K562 (cell line): ENCODE results near the gene MED29. TPM values are rescaled to one million over a fixed set of nuclear protein-coding genes. Genes with fewer than 3 reads are reported as not detected.
A peak's percentile ranks its signal among the peaks of the same experiment; 100 is the strongest.

ENCODE experiments used
- ARID2 ChIP-seq: fragments of 450-650 bp; IDR thresholded peaks from 2 replicates; pipeline ENCODE4 v1.6.1; 2017; ENCODE audit warnings: antibody characterized with exemption, mild to moderate bottlenecking
- CCNT2 ChIP-seq: IDR thresholded peaks from 2 replicates; pipeline ENCODE4 v1.6.1; 2011; ENCODE audit warnings: borderline replicate concordance, low read depth, mild to moderate bottlenecking, moderate library complexity, mixed read lengths, low read length; ENCODE audit not compliant: insufficient read length; ENCODE audit errors: extremely low read depth
- E2F3 ChIP-seq: fragments of 250-450 bp; sonication (Bioruptor Pico); IDR thresholded peaks from 2 replicates; pipeline ENCODE4 v1.4.0; 2020; ENCODE audit warnings: mild to moderate bottlenecking
- EGR1 ChIP-seq: fragments of 450-650 bp; conservative IDR thresholded peaks from 2 replicates; pipeline ENCODE4 v1.6.1; 2017; ENCODE audit warnings: mild to moderate bottlenecking
- GATA2 ChIP-seq: sonication (generic); formaldehyde crosslinking; IDR thresholded peaks from 2 replicates; pipeline ENCODE4 v1.4.0; 2020; ENCODE audit warnings: mild to moderate bottlenecking, missing genetic modification reagents
- GATAD2A ChIP-seq: fragments of 450-650 bp; IDR thresholded peaks from 2 replicates; pipeline ENCODE4 v1.6.1; 2017
- KLF6 ChIP-seq: fragments of 250-450 bp; sonication (Bioruptor Pico); IDR thresholded peaks from 2 replicates; pipeline ENCODE4 v1.4.0; 2020; ENCODE audit warnings: mild to moderate bottlenecking, moderate library complexity, borderline replicate concordance
- MCM3 ChIP-seq: fragments of 450-650 bp; IDR thresholded peaks from 2 replicates; pipeline ENCODE4 v1.6.1; 2016
- NCOA2 ChIP-seq, 2 experiments: fragments of 450-650 bp; IDR thresholded peaks; 2 replicates each; pipeline ENCODE4 v1.6.1; 2018; ENCODE audit warnings: mild to moderate bottlenecking in 2 of 2, moderate library complexity in 1 of 2; ENCODE audit not compliant: partially characterized antibody in 2 of 2
- NR3C1 ChIP-seq: sonication (generic); formaldehyde crosslinking; IDR thresholded peaks from 2 replicates; pipeline ENCODE4 v1.8.1; 2022; ENCODE audit warnings: missing genetic modification reagents
- PHF20 ChIP-seq: fragments of 450-650 bp; IDR thresholded peaks from 2 replicates; pipeline ENCODE4 v1.6.1; 2018; ENCODE audit not compliant: partially characterized antibody
- RFX7 ChIP-seq: fragments of 250-450 bp; sonication (Bioruptor Pico); IDR thresholded peaks from 2 replicates; pipeline ENCODE4 v1.5.1; 2021; ENCODE audit warnings: mild to moderate bottlenecking
- ZBTB17 ChIP-seq: fragments of 450-650 bp; formaldehyde crosslinking; IDR thresholded peaks from 2 replicates; pipeline ENCODE4 v1.4.0; 2020; ENCODE audit warnings: mild to moderate bottlenecking
- ZNF551 ChIP-seq: fragments of 250-450 bp; sonication (Bioruptor Pico); IDR thresholded peaks from 2 replicates; pipeline ENCODE4 v1.5.0; 2021; ENCODE audit warnings: mild to moderate bottlenecking, moderate library complexity
- polyA plus RNA-seq, 8 experiments: library from polyadenylated mRNA; depleted of rRNA in 4 of 8; stranded (reverse) in 5 of 8; unstranded in 3 of 8; fragments of >200 nt; fragmentation: Nextera tagmentation in 2 of 8; fragmentation: Illumina TruSeq in 1 of 8; extraction: Ambion mirVana in 2 of 8; extraction: Trizol in 1 of 8; gene quantifications; 2 replicates each; pipeline versions ENCODE4 v1.2.1 to v1.2.3, GENCODE V29; 2011 to 2014; ENCODE audit warnings: inconsistent platforms in 1 of 8, missing spikeins in 1 of 8
- total RNA-seq, 7 experiments: library from RNA; depleted of rRNA in 6 of 7; stranded (reverse); fragments of >200 nt in 6 of 7; fragmentation: Illumina TruSeq in 2 of 7; extraction: Trizol in 2 of 7; gene quantifications; 2 replicates each; pipeline versions ENCODE4 v1.2.1 to v1.2.3, GENCODE V29; 2011 to 2021; ENCODE audit warnings: low replicate concordance in 1 of 7
- TF ChIP-seq, protein P1 (sequence below): sonication (generic); formaldehyde crosslinking; IDR thresholded peaks from 2 replicates; pipeline ENCODE4 v1.8.0; 2022; ENCODE audit warnings: mild to moderate bottlenecking, missing genetic modification reagents
- TF ChIP-seq, protein P2 (sequence below): fragments of 450-650 bp; IDR thresholded peaks from 2 replicates; pipeline ENCODE4 v1.6.1; 2018; ENCODE audit warnings: mild to moderate bottlenecking, low read depth; ENCODE audit not compliant: partially characterized antibody
- TF ChIP-seq, protein P3 (sequence below): fragments of 250-450 bp; sonication (Bioruptor Pico); IDR thresholded peaks from 2 replicates; pipeline ENCODE4 v1.8.0; 2022; ENCODE audit warnings: moderate library complexity, mild to moderate bottlenecking, inconsistent platforms
- TF ChIP-seq, protein P4 (sequence below): fragments of 450-650 bp; IDR thresholded peaks from 2 replicates; pipeline ENCODE4 v1.7.1; 2018; ENCODE audit warnings: mild to moderate bottlenecking, low read depth; ENCODE audit not compliant: partially characterized antibody
- TF ChIP-seq, protein P5 (sequence below), 3 experiments: IDR thresholded peaks in 2 of 3; conservative IDR thresholded peaks in 1 of 3; 2 replicates each; pipeline ENCODE4 v1.5.1; 2011 to 2012; ENCODE audit warnings: low read length in 3 of 3, mild to moderate bottlenecking in 3 of 3, control low read depth in 2 of 3, improper control_type of control experiment in 1 of 3, inconsistent platforms in 1 of 3, low read depth in 1 of 3, mixed read lengths in 1 of 3, moderate library complexity in 1 of 3; ENCODE audit not compliant: insufficient read depth in 2 of 3

The MED29 gene
- total and polyA plus RNA-seq, 9 of the 15 experiments (the other 6 are each of a cell fraction or from before 2014, with no cell fraction given) = 1.8 to 22.6 (median 12.4) TPM

DNA sequence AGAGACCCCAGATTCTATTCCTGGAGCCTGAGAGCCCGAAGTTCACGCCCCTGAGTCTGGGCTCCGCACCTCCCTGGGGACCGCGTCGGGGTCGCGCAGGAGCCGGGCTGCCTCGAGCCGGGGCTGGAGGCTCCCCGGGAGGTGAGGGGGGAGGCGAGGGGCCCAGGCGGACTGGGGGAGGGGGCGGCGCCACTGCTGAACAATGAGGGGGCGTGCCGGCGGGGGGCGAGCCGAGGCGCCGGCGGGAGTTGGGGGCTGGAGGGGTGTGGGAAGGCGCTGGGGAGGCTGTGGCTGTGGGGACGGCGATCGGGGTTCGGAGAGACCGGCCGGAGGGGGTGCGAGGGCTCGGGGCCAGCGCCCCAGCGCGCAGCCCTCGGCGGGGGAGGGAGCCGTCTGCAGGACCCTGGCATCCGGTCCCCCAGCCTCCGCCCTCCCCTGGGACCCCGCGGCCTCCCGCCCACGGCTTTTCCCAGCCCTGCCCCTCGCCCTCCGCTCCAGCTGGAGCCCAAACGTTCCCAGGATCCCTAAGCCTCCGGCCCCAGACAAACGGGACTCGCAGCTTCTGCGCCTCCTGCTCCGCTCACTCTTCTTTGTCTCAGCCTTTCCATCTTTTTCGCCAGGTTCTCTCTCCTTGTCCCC, 22.2 kb downstream of the MED29 start (continued):
- TF ChIP-seq, protein P1, sequence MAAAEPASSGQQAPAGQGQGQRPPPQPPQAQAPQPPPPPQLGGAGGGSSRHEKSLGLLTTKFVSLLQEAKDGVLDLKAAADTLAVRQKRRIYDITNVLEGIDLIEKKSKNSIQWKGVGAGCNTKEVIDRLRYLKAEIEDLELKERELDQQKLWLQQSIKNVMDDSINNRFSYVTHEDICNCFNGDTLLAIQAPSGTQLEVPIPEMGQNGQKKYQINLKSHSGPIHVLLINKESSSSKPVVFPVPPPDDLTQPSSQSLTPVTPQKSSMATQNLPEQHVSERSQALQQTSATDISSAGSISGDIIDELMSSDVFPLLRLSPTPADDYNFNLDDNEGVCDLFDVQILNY (CRISPR knock-in tag) = no peak
- TF ChIP-seq GATA2 (CRISPR knock-in tag) = no peak
- TF ChIP-seq ARID2 = no peak
- TF ChIP-seq NR3C1 (CRISPR knock-in tag) = no peak
- no peak for TF ChIP-seq RFX7 (CRISPR knock-in tag)
- TF ChIP-seq MCM3 = no peak
- TF ChIP-seq CCNT2 = peak; percentile 13
- TF ChIP-seq, protein P2, sequence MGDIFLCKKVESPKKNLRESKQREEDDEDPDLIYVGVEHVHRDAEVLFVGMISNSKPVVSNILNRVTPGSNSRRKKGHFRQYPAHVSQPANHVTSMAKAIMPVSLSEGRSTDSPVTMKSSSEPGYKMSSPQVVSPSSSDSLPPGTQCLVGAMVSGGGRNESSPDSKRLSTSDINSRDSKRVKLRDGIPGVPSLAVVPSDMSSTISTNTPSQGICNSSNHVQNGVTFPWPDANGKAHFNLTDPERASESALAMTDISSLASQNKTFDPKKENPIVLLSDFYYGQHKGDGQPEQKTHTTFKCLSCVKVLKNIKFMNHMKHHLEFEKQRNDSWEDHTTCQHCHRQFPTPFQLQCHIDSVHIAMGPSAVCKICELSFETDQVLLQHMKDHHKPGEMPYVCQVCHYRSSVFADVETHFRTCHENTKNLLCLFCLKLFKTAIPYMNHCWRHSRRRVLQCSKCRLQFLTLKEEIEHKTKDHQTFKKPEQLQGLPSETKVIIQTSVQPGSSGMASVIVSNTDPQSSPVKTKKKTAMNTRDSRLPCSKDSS = no peak
- no peak for TF ChIP-seq GATAD2A
- no peak for TF ChIP-seq NCOA2 (IDR thresholded peaks at IDR 0.05; ENCODE audit: partially characterized antibody in 2 of 2)
- TF ChIP-seq KLF6 = no peak
- TF ChIP-seq ZBTB17 (CRISPR knock-in tag) = no peak
- TF ChIP-seq, protein P3, sequence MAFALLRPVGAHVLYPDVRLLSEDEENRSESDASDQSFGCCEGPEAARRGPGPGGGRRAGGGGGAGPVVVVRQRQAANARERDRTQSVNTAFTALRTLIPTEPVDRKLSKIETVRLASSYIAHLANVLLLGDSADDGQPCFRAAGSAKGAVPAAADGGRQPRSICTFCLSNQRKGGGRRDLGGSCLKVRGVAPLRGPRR (CRISPR knock-in tag) = no peak
- TF ChIP-seq, protein P4, sequence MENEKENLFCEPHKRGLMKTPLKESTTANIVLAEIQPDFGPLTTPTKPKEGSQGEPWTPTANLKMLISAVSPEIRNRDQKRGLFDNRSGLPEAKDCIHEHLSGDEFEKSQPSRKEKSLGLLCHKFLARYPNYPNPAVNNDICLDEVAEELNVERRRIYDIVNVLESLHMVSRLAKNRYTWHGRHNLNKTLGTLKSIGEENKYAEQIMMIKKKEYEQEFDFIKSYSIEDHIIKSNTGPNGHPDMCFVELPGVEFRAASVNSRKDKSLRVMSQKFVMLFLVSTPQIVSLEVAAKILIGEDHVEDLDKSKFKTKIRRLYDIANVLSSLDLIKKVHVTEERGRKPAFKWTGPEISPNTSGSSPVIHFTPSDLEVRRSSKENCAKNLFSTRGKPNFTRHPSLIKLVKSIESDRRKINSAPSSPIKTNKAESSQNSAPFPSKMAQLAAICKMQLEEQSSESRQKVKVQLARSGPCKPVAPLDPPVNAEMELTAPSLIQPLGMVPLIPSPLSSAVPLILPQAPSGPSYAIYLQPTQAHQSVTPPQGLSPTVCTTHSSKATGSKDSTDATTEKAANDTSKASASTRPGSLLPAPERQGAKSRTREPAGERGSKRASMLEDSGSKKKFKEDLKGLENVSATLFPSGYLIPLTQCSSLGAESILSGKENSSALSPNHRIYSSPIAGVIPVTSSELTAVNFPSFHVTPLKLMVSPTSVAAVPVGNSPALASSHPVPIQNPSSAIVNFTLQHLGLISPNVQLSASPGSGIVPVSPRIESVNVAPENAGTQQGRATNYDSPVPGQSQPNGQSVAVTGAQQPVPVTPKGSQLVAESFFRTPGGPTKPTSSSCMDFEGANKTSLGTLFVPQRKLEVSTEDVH = no peak
- TF ChIP-seq, protein P5, sequence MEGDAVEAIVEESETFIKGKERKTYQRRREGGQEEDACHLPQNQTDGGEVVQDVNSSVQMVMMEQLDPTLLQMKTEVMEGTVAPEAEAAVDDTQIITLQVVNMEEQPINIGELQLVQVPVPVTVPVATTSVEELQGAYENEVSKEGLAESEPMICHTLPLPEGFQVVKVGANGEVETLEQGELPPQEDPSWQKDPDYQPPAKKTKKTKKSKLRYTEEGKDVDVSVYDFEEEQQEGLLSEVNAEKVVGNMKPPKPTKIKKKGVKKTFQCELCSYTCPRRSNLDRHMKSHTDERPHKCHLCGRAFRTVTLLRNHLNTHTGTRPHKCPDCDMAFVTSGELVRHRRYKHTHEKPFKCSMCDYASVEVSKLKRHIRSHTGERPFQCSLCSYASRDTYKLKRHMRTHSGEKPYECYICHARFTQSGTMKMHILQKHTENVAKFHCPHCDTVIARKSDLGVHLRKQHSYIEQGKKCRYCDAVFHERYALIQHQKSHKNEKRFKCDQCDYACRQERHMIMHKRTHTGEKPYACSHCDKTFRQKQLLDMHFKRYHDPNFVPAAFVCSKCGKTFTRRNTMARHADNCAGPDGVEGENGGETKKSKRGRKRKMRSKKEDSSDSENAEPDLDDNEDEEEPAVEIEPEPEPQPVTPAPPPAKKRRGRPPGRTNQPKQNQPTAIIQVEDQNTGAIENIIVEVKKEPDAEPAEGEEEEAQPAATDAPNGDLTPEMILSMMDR (IDR thresholded peaks at IDR 0.05 in 2 of 3, conservative IDR thresholded peaks at IDR 0.05 in 1 of 3; ENCODE audit: insufficient read depth in 2 of 3, low read depth in 1 of 3, low read length in 3 of 3) = no peak
- TF ChIP-seq PHF20 = no peak
- no peak for TF ChIP-seq ZNF551 (CRISPR knock-in tag)
- TF ChIP-seq E2F3 (CRISPR knock-in tag) = no peak
- TF ChIP-seq EGR1 = peak; percentile 73
